GM21515 (cell line): ENCODE data around the gene C14orf132.

Experiments
- ATAC-seq: cut with Tn5 transposase; IDR thresholded peaks from one replicate; pipeline ENCODE4 v1.9.1; 2021; ENCODE audit not compliant: unreplicated experiment

The C14orf132 gene

GRCh38 chr14:96039633-96040311 is 610 bp downstream of the C14orf132 start:
- ATAC-seq: no peak

- ATAC-seq: no peak
Observed at GRCh38 chr14:96040828-96041371, 1.7 kb downstream of the C14orf132 start.

- ATAC-seq: no peak
Observed at GRCh38 chr14:96042248-96042930, 3.2 kb downstream of the C14orf132 start.

GRCh38 chr14:96046630-96047029 is 7.5 kb downstream of the C14orf132 start:
- ATAC-seq: no peak

GRCh38 chr14:96047101-96047500 is 7.9 kb downstream of the C14orf132 start:
- ATAC-seq: no peak

GRCh38 chr14:96049932-96050331 is 10.8 kb downstream of the C14orf132 start:
- no peak for ATAC-seq

- no peak for ATAC-seq
Observed at GRCh38 chr14:96050482-96050881, 11.3 kb downstream of the C14orf132 start.

- no peak for ATAC-seq
Observed at GRCh38 chr14:96051231-96051630, 12.1 kb downstream of the C14orf132 start.

GRCh38 chr14:96051642-96052540 is 12.7 kb downstream of the C14orf132 start:
- ATAC-seq: no peak

- ATAC-seq: no peak
Observed at GRCh38 chr14:96052541-96053247, 13.5 kb downstream of the C14orf132 start.

- no peak for ATAC-seq
Observed at GRCh38 chr14:96053248-96053599, 14.1 kb downstream of the C14orf132 start.

GRCh38 chr14:96053600-96054381 is 14.6 kb downstream of the C14orf132 start:
- no peak for ATAC-seq

GRCh38 chr14:96054661-96055060 is 15.5 kb downstream of the C14orf132 start:
- no peak for ATAC-seq

- ATAC-seq: no peak
Observed at GRCh38 chr14:96055065-96055752, 16.0 kb downstream of the C14orf132 start.

GRCh38 chr14:96055753-96056508 is 16.8 kb downstream of the C14orf132 start:
- ATAC-seq: no peak

GRCh38 chr14:96056509-96057422 is 17.6 kb downstream of the C14orf132 start:
- ATAC-seq: no peak

- ATAC-seq: no peak
Observed at GRCh38 chr14:96057738-96058137, 18.6 kb downstream of the C14orf132 start.
